GM18505 (cell line): ENCODE data around the gene BSG.
"Not testable (repeated sequence)": the region's sequence is repeated elsewhere in the genome, so short reads cannot be mapped to it uniquely, and the experiment has no call there.

Experiments
- ATAC-seq: cut with Tn5 transposase; IDR thresholded peaks from one replicate; pipeline ENCODE4 v1.9.1; 2021; ENCODE audit not compliant: unreplicated experiment
- POLR2A ChIP-seq: IDR thresholded peaks from 4 replicates; pipeline ENCODE4 v1.6.1; 2011; ENCODE audit warnings: borderline replicate concordance; ENCODE audit not compliant: insufficient read depth, insufficient read length; ENCODE audit errors: extremely low read depth

BSG gene

DNA sequence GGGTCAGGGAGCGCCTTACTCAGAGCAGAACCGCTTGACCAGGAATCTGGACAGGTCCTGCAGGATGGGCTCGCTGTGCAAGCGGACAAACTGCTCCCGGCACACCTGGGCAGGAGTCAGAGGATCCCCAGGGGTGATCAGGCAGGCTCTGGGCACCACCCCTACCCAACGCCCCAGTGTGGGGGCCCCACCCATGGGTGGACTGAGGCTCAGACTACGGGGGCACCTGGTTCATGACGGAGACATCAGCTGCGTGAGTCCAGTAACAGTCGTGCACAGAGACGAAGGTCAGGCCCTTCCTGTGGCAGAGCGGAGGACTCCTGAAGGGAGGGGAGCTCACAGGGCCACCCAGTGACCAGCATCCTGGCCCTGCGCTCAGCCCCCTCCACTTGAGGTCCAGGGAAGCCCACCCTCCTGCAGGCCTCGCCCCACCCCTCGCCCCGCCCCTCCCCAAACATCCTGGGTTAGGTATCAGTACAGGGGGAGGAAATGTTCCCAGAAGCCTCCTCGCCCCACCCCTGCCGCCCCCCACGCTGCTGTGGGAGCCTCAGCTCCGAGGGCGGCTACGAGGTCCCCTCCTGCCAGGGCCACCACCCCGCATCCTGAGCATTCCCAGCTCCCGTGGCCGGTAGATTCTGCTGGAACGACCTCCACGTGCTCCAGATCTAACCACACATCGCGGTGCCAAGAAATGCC, 45.3 kb downstream of the BSG start:
- no peak for ATAC-seq
- no peak for TF ChIP-seq POLR2A

DNA sequence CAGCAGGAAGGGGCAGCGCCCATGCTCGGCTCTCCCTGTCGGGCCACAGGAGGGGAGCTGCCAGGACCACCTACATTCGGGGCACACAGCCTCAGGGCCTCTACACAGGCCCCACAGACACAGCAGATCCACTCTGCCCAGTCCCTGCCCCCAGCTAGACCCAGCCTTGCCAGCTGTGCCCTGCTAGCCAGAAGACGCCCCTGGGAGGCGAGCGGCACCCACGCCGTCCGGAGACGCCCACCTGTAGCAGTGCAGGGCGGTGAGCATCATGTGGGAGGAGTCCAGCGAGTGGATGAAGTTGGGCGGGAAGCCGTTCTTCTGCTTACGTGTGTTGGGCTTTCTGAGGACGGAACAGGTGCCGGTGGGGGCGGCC, 45.8 kb downstream of the BSG start:
- no peak for ATAC-seq
- TF ChIP-seq POLR2A: no peak

DNA sequence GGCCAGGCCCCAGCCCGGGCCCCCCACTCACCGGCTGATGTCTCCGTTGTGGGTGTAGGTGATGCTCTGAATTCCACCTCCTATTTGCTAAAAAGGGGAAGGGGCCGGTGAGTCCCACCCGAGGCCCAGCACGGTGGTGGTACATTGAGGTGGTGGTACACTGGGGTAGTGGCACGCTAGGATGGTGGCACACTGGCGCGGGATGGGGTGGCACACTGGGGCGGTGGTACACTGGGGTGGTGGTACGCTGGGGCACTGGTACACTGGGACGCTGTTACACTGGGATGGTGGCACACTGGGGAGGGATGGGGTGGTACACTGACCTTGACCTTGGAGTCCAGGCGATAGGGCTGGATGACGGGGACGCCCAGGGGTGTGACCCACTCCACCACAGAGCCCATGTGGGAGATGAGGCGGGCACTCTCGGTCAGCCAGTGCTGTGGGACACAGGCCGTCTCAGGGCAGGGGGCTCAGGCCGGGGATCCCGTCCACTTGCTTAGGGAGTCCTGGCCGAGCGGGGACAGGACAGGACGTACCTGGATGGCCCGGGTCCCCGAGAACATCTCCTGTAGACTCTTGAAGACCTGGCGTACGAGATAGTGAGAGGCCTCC, 46.4 kb downstream of the BSG start:
- ATAC-seq: no peak
- TF ChIP-seq POLR2A: no peak

DNA sequence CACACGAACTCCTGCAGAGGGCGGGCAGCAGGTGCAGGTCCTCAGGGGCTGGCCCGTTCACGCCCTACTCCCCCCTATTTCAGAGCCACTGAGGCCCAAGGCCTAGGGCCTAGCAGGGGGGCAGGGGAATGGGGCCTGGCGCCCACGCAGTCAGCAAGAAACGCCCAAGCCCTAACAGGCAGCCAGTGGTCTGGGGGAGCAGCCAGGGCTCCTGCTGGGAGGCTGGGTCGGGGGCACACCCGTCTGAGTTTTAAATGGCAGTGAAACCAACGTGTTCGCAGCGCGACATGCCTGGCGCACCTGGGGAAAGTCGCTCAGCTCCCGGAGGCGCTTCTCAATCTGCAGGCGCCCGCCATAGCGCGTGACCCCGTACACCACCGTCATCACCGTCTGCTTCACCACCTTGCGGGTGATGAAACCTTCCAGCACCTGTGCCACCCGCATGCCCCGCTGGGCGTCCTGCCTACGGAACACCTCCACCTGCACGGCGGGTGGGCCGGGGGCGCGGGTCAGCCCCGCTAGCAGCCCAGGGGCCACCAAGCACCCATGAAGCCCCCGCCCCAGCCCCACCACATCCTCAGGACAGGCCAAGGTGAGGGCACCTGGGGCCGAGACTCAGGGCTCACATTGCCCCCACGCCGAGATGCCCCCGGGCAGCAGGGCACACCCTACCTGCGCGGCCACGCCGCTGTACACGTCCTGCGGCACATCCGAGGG, 47.0 kb downstream of the BSG start:
- no peak for ATAC-seq

DNA sequence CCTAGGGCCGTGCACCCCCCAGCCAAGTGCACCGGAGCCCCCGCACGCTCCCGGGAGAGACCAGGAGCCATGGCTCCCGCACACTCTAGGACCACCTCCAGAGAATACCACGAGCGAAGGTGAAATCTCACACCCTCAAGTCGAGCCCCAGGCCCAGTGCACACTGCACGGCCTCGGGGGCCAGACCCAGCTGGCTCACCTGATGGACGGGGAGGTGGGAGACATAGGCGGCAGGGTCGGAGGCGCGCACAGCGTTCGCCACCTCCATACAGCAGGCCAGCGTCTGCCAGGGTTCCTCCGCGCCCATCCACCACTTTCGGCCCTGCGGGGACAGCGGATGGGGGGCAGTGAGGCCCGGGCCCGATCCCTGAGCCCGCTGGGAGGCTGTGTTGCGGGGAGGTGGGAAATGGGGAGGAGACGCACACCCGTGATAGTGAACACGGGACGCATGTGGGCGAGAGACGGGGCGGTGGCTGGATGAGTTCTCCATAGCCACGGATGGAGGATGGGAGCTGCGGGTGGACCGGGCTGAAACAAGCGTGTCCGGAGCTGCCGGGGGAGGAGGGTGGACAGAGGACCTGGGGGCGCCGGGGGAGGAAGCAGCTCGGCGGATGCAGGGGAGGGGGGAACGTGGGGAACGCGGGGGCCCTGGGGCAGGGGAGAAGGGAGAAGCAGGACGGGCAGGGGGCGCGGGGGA, 47.9 kb downstream of the BSG start:
- no peak for ATAC-seq
- TF ChIP-seq POLR2A: no peak

More for the DNA sequence above, 47.0 kb downstream of the BSG start:
- TF ChIP-seq POLR2A: no peak

DNA sequence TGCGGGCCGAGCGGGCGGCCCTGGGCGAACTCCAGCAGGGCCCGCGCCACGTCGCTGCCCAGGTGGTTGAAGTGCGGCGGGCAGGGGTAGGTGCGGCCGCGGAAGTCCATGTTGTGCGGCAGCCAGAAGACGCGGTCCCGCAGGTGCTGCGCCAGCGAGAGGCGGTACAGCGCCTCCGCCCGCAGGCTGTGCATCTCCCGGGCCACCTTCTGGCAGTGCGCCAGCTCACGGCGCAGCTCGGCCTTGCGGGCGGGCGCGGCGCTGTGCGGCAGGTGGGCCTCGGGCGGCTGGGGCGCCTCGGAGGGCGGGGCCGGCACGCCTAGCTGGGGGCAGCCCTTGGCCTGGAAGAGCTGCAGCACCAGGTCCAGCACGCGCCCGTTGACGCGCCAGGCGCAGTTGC, 48.8 kb downstream of the BSG start:
- ATAC-seq: not testable (repeated sequence)

DNA sequence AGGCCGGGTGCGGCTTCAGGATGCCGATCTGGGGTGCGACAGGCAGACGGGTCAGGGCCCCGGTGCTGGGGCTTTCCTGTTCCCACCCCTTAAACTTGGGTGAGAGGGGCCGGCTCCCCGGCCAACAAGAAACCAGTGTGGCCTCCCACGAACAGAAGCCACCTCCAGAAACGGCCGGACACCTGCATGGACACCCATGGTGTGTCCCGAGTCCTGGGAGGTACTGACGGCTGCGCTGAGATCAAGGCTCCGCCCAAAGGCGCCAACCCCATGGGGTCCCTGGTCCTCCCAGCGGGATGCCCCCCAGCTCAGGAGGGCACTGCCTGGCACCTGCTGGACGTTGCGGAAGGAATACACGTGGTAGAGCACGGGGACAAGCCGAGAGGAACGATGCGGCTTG, 49.4 kb downstream of the BSG start:
- no peak for TF ChIP-seq POLR2A
- no peak for ATAC-seq

DNA sequence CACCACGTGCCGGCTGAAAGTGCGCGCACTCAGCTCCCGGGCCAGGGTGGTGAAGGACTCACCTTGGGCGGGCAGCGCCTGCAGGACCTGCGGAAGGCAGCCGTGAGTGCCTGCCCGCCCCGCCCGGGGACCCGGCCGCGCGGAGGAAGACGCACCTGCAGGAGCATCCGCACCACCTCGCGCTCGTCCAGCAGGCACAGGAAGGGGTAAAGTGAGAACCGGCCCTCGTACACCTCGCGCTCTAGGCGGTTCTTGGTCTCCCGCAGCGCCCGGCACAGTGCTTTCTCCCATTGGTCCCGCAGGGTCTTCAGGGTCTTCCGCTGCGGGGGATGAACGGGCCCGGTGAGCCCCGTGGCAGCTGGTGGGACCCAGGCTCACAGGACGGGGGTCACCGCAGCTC, 50.3 kb downstream of the BSG start:
- TF ChIP-seq POLR2A: no peak
- ATAC-seq: no peak

DNA sequence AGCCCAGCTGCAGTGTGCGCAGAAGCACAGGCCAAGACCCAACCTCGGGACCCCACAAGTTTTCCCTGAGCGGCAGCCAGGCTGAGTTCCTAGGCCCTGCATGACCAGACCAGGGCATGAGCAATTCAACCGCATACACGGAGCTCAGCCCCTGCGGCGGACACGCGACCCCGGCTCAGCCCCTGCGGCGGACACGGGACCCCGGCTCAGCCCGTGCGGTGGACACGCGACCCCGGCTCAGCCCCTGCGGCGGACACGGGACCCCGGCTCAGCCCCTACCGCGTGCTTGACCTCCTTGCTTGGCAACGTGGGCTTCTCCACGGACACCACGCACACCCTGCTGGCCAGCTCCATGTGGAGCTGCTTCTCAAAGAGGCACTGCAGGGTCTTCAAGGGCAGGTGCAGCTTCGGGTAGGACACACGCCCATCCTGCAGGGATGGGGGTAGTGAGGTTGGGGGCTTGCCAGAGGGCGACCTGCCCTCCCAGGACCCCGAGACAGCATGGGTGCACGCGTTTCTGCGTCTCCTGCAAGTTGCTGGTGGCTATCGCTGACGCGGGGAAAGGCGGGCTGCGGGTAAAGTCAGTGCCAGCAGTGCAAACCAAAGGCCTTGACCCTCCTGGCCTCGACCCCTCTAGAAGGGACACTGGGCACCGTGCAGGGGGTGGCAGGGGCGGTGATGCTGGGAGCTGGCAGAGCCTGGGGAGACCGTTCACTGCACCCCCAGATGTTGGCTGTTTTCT, 51.0 kb downstream of the BSG start:
- TF ChIP-seq POLR2A: no peak
- no peak for ATAC-seq

DNA sequence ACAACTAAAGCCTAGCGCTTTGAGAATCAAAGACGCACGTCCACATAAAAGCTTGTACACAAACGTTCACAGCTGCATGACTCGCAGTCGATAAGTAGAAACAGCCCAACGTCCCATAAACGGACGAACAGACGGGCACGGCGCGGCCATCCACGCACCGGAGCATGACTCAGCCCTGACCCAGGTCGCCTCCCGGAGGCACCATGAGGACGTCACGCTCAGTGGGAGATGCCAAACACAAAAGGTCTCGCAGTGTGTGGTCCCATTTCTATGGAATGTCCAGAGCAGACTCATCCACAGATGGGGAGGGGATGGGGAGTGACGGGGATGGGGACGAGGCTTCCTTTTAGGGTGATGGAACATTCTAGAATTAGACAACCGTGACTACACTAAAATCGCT, 51.6 kb downstream of the BSG start:
- TF ChIP-seq POLR2A: no peak
- ATAC-seq: no peak

DNA sequence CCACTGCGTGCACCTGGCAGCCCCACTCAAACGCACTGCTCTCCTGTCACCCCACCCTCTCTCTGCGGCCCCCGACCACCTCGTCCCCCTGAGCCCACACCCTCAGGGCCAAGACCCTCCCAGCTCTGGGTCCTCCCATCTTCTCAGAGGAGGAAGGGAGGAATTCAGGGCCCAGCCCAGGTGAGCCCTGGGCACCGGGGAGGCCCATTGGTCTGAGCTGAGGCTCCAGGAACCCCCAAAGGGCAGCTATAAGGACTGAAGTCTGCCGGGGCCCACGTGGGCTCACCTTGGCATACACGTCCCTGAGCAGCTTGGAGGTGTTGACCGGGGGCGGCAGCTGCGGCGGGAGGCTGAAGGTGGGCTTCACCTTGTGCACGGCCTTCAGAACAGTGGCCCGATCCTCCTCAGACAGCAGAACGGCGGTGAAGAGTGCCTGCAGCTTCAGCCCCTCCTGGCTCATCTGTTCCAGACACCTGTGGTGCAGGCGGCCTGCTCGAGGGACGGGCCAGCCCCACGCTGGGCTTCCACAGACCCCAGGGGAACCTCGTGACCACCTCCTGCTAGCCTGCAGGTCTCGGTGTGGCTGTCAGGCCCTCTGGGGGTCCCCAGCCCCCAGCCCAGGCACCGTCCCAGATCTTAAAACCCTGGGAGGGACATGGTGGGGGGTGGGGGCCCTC, 52.2 kb downstream of the BSG start:
- TF ChIP-seq POLR2A: no peak
- ATAC-seq: no peak

DNA sequence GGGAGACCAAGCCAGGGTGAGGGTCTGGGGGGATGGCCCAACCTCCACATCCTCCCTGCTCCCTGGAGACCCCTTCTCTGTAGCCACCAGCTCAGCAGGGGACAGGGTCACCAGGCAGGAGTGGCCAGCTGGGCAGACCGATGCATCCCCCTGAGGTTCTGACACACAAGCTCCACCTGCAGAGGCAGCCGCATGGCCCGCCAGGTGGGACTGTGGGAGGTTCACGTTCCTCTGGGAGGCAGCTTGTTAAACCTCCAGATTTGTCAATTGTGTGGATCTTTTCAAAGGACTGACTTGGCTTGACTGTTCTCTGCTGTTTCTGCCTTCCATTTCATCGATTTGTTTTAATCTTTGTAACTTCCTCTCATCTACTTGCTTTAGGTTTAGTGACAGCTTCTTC, 52.9 kb downstream of the BSG start:
- ATAC-seq: no peak
- no peak for TF ChIP-seq POLR2A

DNA sequence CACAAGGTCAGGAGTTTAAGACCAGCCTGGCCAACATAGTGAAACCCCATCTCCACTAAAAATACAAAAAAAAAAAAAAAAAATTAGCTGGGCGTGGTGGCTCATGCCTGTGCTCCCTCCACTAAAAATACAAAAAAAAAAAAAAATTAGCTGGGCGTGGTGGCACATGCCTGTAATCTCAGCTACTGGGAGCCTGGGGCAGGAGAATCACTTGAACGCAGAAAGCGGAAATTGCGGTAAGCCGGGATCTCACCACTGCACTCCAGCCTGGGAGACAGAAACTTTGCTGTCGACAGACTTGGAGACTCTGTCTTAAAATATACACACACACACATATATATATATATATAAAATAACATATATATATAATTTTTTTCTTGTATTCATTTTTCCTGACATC, 54.2 kb downstream of the BSG start:
- ATAC-seq: not testable (repeated sequence)
